ENCODE measurements around the gene KRT81. TPM values are rescaled to one million over a fixed set of nuclear protein-coding genes. Genes with fewer than 3 reads are reported as not detected.

KRT81 gene
- total and polyA plus RNA-seq, 10 donors = 0.05 to 0.37 TPM; not detected in 8

GRCh38 chr12:52285851-52286530, 5.3 kb downstream of the KRT81 start:
- Histone ChIP-seq H3K27me3 (replicated peaks in 1 of 7) (no peaks in the 10 kb centered on the region), H3K4me1 (peaks cover 0 to 4% (median 0%) of the 10 kb centered on the region in 6 donors), H3K9me3 (no peaks in the 10 kb centered on the region), H3K27ac (no peak overlapping the region), H3K36me3 (no peaks in the 10 kb centered on the region), H3K4me3 (no peak overlapping the region)
- TF ChIP-seq POLR2A (IDR thresholded peaks at IDR 0.05) (no peak), CTCF (IDR thresholded peaks at IDR 0.05 in 8 of 11, conservative IDR thresholded peaks at IDR 0.05 in 3 of 11) (no peak), POLR2AphosphoS5 (IDR thresholded peaks at IDR 0.05) (no peak)
- DNase-seq = peak; percentile 65
- 80 to 93% (median 86%) methylated on average over 12 to 24 of the region's 24 CpGs for WGBS, 5 donors
- intact Hi-C loops (cut with DNase I; ENCODE audit: low total_unique reads) = no loop called here

- Histone ChIP-seq H3K36me3 (no peaks in the 10 kb centered on the region), H3K4me3 (no peak overlapping the region), H3K27me3 (replicated peaks in 1 of 7) (no peaks in the 10 kb centered on the region), H3K27ac (no peak overlapping the region), H3K4me1 (peaks cover 0 to 6% (median 0%) of the 10 kb centered on the region in 6 donors), H3K9me3 (no peaks in the 10 kb centered on the region)
- no peak for DNase-seq
- no peak for TF ChIP-seq CTCF (IDR thresholded peaks at IDR 0.05 in 8 of 11, conservative IDR thresholded peaks at IDR 0.05 in 3 of 11)
- intact Hi-C loops (cut with DNase I; ENCODE audit: low total_unique reads) = no loop called here
- WGBS, 5 donors = 55 to 98% (median 89%) methylated on average over 2 of the region's 2 CpGs
Observed at GRCh38 chr12:52285172-52285745, 6.1 kb downstream of the KRT81 start.

GRCh38 chr12:52284562-52285171, 6.7 kb downstream of the KRT81 start:
- H3K4me3 ChIP-seq = no peak overlapping the region
- no peak for DNase-seq
- no peaks in the 10 kb centered on the region for H3K9me3 ChIP-seq
- intact Hi-C loops (cut with DNase I; ENCODE audit: low total_unique reads) = no loop called here
- no peak for TF ChIP-seq POLR2AphosphoS5 (IDR thresholded peaks at IDR 0.05)
- no peak for TF ChIP-seq CTCF (IDR thresholded peaks at IDR 0.05 in 8 of 11, conservative IDR thresholded peaks at IDR 0.05 in 3 of 11)
- no peak for TF ChIP-seq POLR2A (IDR thresholded peaks at IDR 0.05)
- peaks cover 0 to 12% (median 0%) of the 10 kb centered on the region in 6 donors for H3K4me1 ChIP-seq
- no peaks in the 10 kb centered on the region for H3K36me3 ChIP-seq
- no peak overlapping the region for H3K27ac ChIP-seq
- peaks cover 0 to 4% (median 0%) of the 10 kb centered on the region in 7 donors for H3K27me3 ChIP-seq (replicated peaks in 1 of 7)
- WGBS, 5 donors = 59 to 75% (median 72%) methylated on average over 4 of the region's 4 CpGs

Data from spleen (tissue), 11 donors.